NCI-H510A treated with DMSO at 0.1 percent for 48 hours (cell line): Measurements from ENCODE around the gene ACOT9.
"Not testable (repeated sequence)": the region's sequence is repeated elsewhere in the genome, so short reads cannot be mapped to it uniquely, and the experiment has no call there.

ENCODE experiments used
- DNase-seq: peaks from one replicate; lab custom pipeline; 2025; lab: John Stamatoyannopoulos, UW

The ACOT9 gene

DNA sequence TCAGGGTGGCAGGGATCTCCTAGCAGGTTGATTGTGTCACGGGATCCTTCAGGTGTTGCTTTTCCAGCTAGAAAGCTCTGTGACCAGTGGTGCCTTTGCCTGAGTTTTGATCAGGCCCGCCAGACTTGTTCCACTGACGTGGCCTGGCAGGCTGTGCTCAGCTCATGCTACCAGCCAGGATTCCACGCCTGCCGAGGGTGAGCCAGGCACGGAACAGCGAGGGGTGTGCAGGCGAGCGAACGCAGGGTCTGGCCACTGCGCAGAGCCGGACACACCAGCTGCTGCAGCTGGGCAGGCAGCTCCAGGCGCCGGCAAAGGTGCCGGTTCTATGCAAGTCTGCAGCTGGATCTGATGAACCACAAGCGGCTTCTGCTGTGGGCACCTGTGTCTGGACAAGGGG lies 22.8 kb upstream of the ACOT9 start:
- no peak for DNase-seq

DNA sequence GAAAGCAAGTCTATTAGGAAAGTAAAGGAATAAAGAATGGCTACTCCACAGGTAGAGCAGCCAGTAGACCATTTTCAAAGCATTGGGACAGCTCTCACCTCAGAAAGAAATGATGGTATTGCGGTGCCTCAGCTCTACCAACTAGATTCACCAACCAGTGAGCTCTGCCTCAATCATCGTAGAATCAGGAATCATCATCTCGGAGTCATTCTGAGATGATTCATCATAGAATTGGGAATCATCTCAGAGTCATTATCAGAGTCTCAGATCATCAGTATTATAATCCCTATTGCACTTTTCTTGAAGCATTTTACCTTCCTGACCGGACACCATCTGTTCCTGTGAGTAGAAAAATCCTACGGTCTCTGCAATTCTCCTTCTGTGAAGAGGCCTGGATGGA lies 22.4 kb upstream of the ACOT9 start:
- no peak for DNase-seq

DNA sequence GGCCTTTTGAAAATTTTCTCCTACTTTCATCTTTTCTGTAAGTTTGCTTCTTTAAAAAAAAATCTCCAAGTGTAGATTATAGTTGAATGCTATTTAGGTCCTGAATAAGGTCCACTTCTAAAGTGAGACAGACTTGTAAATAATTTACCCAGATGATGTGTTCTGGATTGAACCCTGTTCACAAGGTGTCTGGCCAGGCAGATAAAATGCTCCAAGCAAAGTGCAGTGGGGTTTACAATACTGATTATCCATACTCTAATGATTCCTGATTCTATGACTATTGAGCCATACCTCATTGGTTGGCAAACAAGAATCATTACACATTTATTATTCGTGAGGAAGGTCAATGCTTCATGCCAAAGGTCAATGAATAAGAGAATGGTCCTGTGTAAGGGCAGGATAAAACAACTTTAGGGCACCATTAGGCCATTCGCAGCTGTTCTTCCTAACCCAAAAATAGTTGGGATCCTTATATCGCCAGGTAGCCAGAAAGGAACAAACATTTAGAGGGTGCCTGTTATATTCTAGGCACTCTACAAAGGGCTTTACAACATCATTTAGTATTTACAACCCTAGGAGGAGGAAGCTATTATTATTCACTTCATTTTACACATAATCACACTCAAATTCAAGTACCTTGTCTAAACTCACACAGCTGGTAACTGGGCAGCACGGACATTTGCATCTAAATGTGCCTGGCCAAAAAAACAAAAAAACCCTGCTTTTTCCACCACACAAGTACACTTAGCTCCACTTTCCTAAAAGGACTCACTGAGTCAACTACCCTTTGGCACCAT lies 21.3 kb upstream of the ACOT9 start:
- no peak for DNase-seq

DNA sequence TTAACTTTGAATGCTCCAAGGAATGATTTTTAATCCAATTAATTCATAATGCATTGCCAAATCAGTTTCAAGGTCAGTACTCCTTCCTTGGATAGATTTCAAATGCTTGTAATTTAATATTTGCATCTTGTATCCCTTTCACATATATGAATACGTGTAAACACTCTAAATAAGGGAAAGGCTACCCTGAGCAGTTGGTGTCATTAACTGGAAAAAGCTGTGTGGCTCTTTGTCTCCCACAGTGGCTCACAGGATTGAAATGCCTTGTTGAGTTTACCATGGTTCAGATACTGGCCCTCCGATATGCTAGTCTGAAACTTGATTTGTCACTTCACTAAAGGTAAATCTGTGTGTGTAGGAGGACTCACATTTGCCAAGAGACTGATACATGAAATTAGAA lies 16.7 kb upstream of the ACOT9 start:
- no peak for DNase-seq

DNA sequence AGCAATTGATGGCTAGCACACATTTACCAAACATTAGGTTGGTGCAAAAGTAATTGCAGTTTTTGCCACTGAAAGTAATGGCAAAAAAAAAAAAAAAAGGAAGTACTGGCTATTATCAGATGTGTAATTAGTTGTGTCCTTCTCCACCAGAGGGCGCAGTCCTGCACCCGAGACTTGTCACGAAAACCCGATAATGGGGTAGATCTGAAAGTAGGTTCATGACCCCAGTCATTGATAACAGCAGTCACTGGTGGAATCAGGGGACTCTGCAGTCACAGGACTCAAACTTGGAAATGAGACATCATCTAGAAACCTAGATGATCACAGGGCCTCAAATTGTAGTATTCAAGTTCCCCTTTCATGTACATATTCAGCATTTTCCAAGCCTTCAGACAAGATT lies 13.1 kb upstream of the ACOT9 start:
- peak; percentile 32 for DNase-seq

DNA sequence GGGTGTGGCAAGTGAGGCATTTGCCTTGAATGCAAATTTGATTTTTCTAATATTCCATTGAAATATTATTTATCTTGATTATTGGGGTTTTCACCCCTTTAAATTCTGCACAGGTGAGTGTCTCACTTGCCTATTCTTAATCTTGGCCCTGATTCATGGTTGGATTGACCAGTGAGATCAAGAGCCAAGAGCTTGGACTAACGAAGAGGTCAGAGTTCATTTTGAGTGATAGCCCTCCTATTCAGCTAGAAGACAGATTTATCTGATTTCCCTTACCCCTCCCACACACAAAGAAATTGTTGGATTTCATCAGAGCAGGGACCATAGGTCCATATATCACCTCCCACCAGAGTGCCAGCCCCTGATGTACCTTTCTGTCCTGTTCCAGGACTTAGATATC lies 11.6 kb upstream of the ACOT9 start:
- no peak for DNase-seq

DNA sequence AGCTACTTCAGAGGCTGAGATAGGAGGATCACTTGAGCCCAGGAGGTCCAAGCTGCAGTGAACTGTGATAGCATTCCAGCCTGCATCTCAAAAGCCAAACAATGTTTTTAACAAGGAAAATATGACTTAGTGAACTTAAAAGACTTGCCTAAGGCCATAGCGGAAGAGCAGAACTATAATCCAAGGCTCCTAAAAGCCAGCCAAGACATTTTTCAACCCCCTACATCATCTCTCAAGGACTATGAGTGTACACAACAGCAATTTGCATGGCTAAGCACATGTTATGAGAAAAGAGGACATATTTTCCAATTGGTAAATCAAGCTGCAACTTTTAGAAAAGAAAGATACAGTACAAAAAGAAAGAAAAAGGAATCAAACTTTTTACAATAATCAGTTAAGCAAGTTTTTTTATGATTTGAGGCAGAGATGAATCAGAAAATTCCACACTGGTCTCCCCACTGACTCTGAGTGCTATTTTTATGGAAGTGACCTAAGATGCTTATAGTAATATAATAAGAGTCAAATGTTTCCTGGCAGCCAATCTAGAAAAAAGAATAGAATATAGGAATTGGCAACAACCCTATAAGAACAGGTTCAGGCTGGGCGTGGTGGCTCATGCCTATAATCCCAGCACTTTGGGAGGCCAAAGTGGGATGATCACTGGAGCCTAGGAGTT lies 9.8 kb upstream of the ACOT9 start:
- DNase-seq, result no peak

DNA sequence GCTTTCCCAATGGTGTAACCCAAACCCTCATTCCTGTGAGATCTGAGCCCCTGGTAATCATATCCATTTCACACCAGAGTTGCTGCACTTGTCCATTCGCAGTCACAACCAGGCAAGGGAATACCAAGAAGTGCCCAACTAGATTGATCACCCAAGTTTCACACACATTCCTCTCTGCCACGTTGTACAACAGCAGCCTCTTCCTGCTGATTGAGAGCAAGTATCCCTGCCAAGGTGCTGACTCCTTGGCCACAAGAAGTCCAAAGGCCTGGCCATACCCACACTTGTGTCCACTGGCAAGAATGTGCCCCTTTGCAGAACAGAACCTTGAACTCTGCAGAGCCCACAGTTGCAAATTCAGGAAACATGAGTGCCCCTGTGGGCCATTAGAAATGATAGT lies 6.5 kb upstream of the ACOT9 start:
- no peak for DNase-seq

DNA sequence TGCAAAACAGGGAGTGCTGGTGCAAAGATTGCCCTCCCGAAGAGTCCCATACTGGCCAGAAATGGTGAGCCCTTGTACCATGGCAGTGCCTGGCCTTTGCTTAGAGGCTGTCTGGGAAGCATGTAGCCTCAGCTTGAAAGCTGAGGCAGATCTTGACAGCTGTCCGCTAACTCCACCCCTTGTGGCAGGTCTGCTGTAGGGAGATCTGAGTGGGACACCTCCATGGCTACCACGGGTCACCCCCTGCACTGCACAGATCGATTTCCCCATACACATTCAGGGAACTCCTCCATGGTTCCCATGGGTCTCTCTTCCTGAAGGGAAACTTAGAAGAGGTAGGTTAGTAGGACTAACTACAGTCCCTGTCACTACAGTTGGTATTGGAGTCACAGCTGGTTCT lies 6.1 kb upstream of the ACOT9 start:
- DNase-seq, result no peak

DNA sequence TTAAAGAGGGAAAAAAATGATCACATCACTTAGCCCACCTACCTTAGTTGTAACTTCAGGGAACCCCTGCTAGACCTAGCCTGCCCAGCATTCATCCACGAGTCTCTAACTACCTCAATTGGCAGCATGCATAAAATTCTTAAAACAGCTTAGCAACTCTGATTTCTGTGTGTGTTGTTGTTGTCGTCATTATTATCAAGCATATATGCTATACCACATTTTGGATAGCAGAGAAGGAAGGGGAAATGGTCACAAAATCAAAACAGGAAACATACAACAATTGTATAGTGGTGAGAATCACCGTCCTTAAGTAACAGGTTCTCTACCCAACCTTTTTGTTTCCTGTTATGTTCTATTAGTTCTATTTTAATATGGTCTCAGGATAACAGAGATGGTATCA lies 2.7 kb upstream of the ACOT9 start:
- DNase-seq, result no peak

DNA sequence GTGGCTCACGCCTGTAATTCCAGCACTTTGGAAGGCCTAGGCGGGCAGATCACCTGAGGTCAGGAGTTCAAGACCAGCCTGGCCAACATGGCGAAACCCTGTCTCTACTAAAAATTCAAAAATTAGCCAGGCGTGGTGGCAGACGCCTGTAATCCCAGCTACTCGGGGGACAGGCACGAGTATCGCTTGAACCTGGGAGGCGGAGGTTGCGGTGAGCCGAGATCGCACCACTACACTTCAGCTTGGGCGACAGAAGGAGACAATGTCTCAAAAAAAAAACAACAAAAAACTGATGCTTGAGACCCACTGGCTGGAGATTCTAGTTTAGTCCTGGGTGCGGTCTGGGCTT lies 521 bp upstream of the ACOT9 start:
- not testable (repeated sequence) for DNase-seq

DNA sequence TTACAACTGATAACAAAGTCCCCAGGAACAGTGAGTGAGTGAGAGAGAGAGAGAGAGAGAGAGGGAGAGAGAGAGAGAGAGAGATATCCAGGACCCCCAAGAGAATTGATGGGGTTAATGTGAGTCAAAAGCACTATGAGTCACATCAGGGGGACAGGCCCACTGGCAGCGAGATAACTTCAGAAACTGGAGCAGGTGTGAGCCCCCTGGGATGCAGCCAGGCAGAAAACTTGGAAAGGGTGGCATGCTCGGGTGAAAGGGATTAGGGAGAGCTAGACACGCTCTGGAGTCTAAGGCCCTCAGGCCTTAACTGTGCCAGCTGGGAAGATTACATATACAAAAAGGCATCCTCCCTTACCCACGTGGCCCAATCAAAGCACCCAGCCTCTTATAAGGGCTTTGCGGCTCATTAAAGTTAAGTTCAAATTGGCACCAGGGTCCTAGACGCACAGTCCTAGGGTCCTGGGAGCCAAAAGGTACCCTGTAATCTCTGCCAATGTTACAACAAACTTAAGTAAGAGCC lies 841 bp downstream of the ACOT9 start:
- DNase-seq, result peak; percentile 20

DNA sequence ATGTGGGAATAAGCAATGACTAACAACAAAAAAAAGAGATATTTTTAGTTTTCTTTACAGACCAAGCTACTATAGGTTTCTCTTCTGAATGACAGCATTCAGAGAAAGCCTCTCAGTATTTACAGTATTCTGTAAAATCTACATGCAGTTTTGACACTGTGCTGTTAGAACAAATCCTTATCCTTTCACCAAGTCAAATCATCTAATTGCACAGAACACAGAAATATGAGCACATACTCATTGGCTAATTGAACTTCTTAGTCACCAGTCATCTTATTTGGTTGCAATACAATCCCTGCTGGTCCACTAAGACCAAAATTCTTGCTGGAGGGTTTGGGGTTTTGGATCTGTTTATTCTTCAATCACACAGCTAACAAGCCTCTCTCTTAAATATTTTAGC lies 5.7 kb downstream of the ACOT9 start:
- DNase-seq, result no peak

DNA sequence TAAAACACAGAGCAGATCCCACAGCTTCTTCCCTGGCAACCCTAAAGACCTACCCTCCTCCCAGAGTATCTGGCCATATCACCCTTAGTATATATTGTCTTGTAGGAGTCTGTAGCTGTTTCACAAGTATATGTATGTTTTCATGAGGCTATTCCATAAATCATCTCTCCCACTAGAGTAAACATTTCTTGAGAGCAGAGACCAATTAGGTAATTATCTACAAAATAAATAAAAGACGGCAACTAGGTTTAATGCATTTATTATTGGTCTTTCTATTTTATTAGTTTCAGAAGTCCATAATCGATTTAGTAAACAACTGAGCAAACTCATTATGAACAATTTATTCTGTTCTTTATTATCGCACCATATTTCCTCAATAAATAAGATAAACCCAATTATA lies 7.0 kb downstream of the ACOT9 start:
- no peak for DNase-seq

DNA sequence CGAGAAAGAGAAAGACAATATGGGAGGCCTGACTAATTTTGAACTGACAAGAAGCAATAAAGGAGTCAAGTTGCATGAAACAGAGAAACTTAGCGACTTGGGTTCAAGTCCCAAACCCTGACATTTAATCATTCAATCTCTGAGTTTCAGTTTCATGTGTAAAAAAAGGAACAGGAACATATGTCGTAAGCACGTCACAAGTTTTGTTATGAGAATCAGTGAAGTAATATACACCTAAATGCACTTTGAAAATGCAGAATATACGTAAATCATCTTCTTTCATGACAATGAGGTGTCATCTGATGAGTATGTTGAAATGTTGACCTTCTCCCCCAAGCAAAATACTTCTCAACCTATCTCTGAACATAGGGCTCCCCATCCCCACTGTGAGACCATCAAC lies 10.4 kb downstream of the ACOT9 start:
- DNase-seq, result no peak

DNA sequence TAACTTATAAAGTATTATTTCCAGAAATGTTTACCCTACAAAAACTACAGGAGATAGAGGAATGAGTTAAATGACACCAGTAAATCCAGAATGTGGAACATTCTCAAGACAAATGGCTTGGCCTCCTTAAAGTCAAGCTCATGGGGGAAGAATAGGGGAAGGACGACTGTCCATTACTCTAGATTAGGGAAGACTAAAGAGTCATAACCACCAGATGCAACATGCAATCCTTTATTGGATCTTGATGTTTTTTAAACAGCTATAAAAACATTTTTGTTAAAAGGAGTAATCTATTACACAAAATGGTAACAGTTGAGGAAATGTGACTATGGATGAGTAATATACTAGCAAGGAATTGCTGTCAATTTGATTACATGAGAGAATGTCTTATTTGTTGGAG lies 11.1 kb downstream of the ACOT9 start:
- no peak for DNase-seq

DNA sequence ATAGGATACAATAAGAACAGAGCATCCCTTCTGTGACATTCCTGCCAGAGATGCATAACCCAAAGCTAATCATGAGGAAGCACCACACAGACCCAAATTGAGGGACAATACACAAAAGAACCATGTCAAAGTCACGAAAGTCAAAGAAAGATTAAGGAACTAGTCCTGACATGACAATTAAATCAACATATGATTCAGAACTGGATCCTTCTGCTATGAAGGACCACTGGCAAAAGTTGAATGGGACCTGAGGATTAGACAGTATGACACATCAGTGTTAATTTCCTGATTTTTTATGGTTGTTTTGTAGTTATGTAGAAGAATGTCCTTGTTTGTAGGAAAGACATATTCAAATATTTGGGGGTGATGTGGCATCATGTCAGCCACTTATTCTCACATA lies 13.9 kb downstream of the ACOT9 start:
- DNase-seq, result no peak

DNA sequence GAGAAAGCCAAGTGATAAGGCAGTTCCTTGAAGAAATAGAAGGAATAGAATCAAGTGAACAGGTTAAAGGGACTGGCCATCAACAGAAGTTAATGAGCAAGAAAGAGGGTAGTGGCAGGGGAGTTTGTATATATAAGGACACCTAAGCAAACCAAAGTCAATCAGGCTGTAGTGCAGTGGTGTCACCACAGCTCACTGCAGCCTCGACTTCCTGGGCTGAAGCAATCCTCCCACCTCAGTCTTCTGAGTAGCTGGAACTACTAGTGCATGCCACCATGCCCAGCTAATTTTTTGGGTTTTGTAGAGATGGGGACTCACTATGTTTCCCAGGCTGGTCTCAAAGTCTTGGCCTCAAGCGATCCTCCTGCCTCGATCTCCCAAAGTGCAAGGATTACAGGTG lies 15.9 kb downstream of the ACOT9 start:
- no peak for DNase-seq

DNA sequence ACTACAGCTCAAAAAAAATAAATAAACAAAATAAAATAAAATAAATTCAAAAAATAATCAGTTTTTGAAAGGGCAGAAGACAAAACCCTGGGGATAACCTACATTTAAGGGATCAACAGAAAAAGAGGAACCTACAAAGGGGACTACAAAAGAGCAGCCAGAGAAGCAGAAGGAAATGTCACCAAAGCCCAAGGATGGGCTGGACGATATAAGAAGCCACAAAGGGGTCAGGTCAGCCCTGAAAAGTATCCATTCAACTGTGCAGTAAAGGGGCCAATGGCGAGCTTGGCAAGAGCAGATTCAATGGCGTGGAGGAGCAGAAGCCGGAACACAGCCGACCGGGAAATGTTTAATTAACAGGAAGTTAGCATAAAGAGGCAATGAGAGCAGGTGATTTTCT lies 16.9 kb downstream of the ACOT9 start:
- no peak for DNase-seq

DNA sequence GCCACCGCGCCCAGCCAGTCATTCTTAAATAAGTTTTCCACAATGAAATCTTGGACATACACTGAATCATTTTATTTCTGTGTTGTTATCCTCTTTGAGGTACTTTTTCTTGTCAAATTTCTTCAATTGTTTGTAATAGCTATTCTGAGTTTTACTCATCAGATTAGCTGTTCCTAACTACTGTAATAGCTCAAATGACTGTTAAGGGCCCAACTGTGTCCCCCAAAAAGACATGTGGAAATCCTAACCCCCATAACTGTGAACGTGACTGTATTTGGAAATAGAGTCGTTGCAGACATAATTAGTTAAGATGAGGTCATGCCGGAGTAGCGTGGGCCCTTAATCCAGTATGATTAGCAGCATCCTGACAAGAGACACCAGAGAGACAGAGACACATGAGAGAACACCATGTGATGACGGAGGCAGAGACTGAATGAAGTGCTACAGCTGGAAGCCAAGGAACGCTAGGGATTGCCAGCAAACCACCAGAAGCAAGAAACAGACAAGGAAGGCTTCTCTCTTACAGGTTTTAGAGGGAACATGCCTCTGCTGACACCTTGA lies 22.9 kb downstream of the ACOT9 start:
- no peak for DNase-seq

DNA sequence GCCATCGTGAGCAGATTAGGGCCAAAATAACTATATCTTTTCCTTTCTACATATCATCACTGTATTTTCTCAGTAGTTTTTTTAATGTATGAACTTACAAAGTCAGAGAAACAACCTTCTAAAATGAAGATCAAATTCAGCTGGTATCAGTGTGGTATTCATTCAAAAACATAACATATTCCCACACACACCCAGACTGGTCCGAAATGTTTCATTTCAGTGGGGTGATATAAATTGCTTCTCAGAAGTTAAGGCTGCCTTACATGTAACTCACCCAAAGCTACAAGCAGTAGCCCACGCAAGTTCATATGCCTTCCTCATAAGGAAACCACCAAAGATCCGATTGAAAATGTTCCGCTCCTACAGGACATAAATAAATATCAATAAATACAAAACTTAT lies 37.8 kb downstream of the ACOT9 start:
- no peak for DNase-seq

DNA sequence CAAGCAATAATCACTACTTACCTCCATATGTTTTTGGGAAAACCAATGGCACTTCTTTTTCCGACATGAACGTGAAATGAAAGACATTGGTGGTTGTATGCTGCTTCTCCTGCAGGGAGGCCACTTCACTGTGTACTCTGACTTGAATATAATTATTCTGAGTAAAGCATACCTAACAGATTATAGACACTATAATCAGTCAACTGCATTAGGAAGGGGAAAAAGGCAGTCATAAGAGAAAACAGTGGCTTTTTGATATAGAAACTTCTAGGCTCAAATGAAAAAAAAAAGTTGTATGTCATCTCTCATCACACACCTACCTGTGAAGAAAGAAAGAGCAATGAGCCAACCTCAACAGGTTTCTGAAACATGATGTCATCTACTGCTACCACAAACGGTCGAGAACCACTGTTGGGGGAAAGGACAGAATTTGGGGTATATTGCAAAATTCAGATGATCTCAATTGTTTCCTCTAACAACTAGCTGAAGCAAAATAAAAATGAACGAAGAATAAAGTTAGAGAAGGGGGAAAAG lies 38.3 kb downstream of the ACOT9 start:
- DNase-seq, result no peak

DNA sequence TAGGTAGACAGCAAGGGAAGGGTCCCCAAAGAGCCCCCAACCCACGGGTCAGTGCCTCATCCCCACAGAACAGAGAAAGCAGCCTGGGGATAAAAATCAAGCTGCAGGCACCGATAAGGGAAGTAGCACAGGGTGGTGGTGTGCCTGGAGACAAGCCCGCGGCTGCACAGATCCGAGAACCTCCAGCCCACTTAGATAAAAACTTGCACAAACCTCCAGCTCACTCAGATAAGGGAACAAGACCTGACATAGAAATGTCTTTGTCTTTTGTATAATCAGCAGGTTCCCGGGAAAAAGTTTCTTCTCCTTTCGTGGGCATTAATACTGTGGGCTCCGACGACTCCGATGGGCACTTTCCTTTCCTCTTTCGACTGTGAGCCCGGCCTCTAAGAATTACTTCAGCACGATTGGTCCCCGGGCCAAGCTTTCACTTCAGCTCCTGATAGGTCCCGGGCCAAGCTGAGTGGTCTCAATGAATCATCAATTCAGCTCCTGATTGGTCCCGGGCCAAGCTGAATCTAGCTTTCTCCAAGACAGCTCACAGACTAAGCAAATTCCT lies 43.4 kb downstream of the ACOT9 start:
- DNase-seq, result no peak
